Mononuclear cell (primary cell): ENCODE data around the gene IL1RAPL1. TPM values are rescaled to one million over a fixed set of nuclear protein-coding genes. Genes with fewer than 3 reads are reported as not detected.

Source experiments
- H3K27me3 ChIP-seq: 2 replicates; pipeline ENCODE4 v1.6.0; 2011; ENCODE audit warnings: low read length, control low read depth; ENCODE audit not compliant: insufficient read depth
- H3K4me1 ChIP-seq: 2 replicates; pipeline ENCODE4 v1.5.1; 2011; ENCODE audit warnings: mild to moderate bottlenecking, low read length, control low read depth; ENCODE audit not compliant: insufficient read depth
- H3K4me3 ChIP-seq: 2 replicates; pipeline ENCODE4 v1.5.1; 2011; ENCODE audit warnings: mild to moderate bottlenecking, low read length, moderate library complexity
- H3K9me3 ChIP-seq: 2 replicates; pipeline ENCODE4 v1.5.1; 2011; ENCODE audit warnings: low read depth, mild to moderate bottlenecking, control low read depth, low read length
- total RNA-seq: library from RNA; depleted of rRNA; stranded (reverse); fragments of >200 nt; gene quantifications from one replicate; pipeline ENCODE4 v1.2.3, GENCODE V29; 2012

The IL1RAPL1 gene
- total RNA-seq, 1 donor: under 0.01 TPM

DNA sequence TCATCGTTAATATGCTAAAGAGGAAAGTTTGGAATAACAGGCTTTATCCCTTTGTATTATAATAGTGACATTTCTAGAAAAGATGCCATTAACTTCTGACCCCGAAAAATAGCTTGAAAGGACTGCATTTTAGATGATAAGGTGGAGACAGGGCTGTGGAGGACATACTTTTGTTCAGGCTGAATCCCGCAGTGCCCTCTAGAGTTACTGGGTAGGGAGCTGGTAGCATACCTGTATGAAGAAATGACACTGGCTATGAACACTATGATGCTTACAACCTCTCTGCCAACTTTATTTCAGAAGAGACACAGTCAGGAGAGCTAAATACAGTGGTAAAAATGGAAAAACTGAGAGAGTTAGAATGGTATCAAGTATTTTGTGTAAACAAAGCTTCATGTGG is 8.1 kb downstream of the IL1RAPL1 start:
- H3K4me3 ChIP-seq: no peak overlapping the region
- H3K27me3 ChIP-seq: no peaks in the 10 kb centered on the region
- no peaks in the 10 kb centered on the region for H3K9me3 ChIP-seq
- no peaks in the 10 kb centered on the region for H3K4me1 ChIP-seq

DNA sequence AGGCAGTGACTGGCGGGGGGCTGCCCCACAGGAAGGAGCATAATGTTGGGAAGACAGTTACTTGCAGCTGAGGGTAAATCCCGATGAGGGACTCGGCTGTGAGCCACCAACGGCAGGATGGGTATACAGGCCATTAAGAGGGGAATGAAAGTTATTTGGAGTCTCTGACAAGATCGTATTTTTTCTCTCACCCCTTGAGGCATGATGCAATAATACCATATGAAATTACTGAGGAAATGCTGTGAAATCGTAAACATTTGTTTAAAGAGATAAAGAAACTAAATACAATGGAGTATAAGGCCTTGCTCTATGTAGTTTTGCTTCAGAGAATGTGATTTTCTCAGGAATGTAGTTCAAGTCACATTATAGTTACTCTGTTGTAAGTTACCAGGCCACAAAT is 12.7 kb downstream of the IL1RAPL1 start:
- Histone ChIP-seq H3K4me3 (no peak overlapping the region), H3K9me3 (no peaks in the 10 kb centered on the region), H3K4me1 (no peaks in the 10 kb centered on the region), H3K27me3 (no peaks in the 10 kb centered on the region)

DNA sequence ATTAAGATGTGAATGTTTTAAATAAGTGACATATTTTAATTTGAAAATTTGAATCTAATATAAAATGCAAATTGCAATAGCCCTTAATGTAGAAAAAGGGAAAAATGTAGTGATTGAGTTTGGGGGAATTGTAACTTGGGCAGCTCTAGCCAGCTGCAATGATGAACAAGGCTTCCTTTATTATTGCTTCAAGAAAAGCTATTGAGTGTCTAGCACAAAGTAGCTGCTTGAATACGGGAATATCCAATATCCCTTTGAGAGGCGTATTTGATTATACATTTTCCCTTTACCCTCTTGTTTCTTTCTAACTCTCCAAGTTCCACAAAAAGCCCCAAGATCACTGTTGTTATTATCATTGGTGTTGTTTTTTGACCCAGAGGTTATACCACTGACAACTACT is 21.8 kb downstream of the IL1RAPL1 start:
- H3K4me1 ChIP-seq: no peaks in the 10 kb centered on the region
- no peaks in the 10 kb centered on the region for H3K9me3 ChIP-seq
- no peaks in the 10 kb centered on the region for H3K27me3 ChIP-seq
- H3K4me3 ChIP-seq: no peak overlapping the region

DNA sequence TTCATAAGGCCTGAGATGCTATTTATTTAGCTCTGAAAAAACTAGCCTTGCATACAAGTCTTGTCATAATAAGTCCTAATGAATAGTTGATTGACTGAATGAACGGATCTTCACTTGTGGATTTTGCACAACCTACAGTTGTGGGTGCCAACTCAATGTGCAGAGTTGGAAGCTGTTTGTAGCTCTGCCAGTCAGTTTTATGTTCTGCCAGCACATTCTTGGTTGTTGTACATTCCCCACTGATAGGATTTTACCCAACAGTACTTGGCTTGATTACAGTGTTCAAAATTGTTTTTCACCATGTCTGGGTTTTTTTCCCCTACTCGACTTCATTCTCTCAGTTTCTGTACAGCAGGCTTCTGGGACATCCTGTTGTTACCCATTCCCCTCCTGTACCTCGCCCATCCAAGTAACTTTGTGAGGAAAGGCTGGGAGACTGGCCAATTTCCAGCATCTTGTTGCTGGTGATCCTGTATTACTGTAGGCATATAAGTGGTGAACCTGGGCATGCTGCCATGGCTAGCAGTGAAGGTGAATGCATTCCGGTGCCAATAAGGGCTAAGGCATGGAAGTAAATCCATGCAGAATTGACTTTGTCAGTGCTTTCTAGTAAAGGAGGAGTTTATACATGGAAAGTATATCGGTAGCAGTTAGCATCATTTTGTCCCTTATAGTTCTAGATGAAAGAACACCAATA is 22.8 kb downstream of the IL1RAPL1 start:
- Histone ChIP-seq H3K4me1 (no peaks in the 10 kb centered on the region), H3K9me3 (no peaks in the 10 kb centered on the region), H3K4me3 (no peak overlapping the region), H3K27me3 (no peaks in the 10 kb centered on the region)

DNA sequence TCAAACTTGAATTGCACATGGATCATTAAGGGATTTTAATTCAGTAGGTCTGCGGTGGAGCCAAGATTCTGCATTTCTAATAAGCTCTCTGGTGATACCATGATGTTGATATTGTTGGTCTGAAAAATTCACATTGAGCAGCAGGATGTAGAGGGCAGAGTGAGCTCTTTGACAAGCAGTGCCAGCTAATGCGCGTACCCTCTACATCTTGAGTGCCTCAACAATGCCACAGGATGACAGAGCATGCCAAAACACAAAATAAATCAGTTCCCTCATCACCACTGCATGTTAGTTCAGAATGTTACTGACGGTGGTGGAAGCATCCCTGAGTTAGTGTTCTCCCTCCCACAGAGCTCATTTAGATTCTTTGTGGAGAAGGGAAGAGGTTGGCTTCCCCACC is 23.5 kb downstream of the IL1RAPL1 start:
- H3K4me3 ChIP-seq: no peak overlapping the region
- H3K9me3 ChIP-seq: no peaks in the 10 kb centered on the region
- H3K27me3 ChIP-seq: no peaks in the 10 kb centered on the region
- no peaks in the 10 kb centered on the region for H3K4me1 ChIP-seq

- no peak overlapping the region for H3K4me3 ChIP-seq
- no peaks in the 10 kb centered on the region for H3K9me3 ChIP-seq
- no peaks in the 10 kb centered on the region for H3K4me1 ChIP-seq
- no peaks in the 10 kb centered on the region for H3K27me3 ChIP-seq
Measured at GRCh38 chrX:28613558-28613957, 26.3 kb downstream of the IL1RAPL1 start.

DNA sequence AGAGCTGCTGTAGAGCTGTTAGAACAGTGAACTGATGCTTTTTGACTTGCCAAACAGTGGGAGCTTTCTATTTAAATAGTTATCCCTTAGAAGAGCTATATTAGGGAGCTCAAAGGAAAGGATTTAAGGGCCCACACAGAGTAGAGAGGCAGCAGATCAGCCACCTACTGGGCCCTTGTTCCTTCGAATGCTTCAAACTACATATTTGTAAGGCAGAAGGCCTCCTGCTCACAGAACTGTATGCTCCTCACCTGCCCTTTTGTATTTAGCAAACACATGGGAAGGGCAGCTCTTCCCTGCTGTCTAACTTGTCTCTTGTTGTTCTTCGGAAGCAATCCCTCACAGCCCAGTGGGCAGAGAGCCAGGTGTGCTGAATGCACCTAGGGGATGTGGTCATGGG is 38.0 kb downstream of the IL1RAPL1 start:
- no peaks in the 10 kb centered on the region for H3K9me3 ChIP-seq
- no peak overlapping the region for H3K4me3 ChIP-seq
- no peaks in the 10 kb centered on the region for H3K27me3 ChIP-seq
- H3K4me1 ChIP-seq: no peaks in the 10 kb centered on the region

GRCh38 chrX:28626515-28626914 is 39.3 kb downstream of the IL1RAPL1 start:
- Histone ChIP-seq H3K4me3 (no peak overlapping the region), H3K4me1 (no peaks in the 10 kb centered on the region), H3K27me3 (no peaks in the 10 kb centered on the region), H3K9me3 (no peaks in the 10 kb centered on the region)

- Histone ChIP-seq H3K27me3 (no peaks in the 10 kb centered on the region), H3K9me3 (no peaks in the 10 kb centered on the region), H3K4me1 (no peaks in the 10 kb centered on the region), H3K4me3 (no peak overlapping the region)
Measured at GRCh38 chrX:28628120-28628519, 40.9 kb downstream of the IL1RAPL1 start.

DNA sequence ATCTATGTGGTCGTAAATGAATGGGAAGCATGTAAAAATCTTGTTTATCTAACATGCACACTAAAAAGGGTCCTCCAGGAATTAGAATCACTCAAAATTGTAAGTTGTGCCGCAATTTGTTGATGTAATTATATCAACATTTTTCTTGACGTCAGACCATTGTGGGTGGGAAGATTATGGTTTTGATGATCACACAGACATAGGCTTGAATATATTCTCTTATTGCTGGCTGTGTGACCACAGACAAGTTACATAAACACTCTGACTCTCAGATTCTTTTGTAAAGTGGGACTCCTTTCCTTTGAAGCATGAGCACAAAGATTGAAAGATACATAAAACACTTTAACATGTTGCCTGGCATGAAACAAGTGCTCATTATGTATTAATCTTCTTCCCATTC is 51.5 kb downstream of the IL1RAPL1 start:
- no peaks in the 10 kb centered on the region for H3K27me3 ChIP-seq
- H3K9me3 ChIP-seq: no peaks in the 10 kb centered on the region
- H3K4me1 ChIP-seq: no peaks in the 10 kb centered on the region
- H3K4me3 ChIP-seq: no peak overlapping the region

GRCh38 chrX:28639451-28639850 is 52.2 kb downstream of the IL1RAPL1 start:
- H3K4me1 ChIP-seq: no peaks in the 10 kb centered on the region
- H3K4me3 ChIP-seq: no peak overlapping the region
- no peaks in the 10 kb centered on the region for H3K9me3 ChIP-seq
- H3K27me3 ChIP-seq: no peaks in the 10 kb centered on the region

GRCh38 chrX:28649541-28649940 is 62.3 kb downstream of the IL1RAPL1 start:
- no peaks in the 10 kb centered on the region for H3K27me3 ChIP-seq
- H3K9me3 ChIP-seq: no peaks in the 10 kb centered on the region
- H3K4me1 ChIP-seq: no peaks in the 10 kb centered on the region
- H3K4me3 ChIP-seq: no peak overlapping the region

DNA sequence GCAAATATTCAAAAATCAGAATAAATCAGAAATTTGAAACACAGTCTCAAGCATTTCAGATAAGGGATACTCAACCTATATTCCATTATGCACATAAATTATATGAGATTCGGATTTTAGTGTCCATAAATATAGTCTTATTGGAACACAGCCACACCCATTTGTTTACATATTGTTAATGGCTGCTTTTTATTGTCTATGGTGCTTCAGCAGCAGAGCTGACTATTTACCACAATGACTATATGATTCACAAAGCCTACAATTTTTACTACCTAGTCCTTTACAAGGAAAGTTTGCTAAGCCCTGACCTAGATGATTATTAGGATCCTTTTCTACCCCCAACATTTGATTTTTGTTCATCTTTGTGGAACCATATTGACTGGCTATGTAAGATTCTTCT is 63.9 kb downstream of the IL1RAPL1 start:
- Histone ChIP-seq H3K9me3 (no peaks in the 10 kb centered on the region), H3K4me3 (no peak overlapping the region), H3K4me1 (no peaks in the 10 kb centered on the region), H3K27me3 (no peaks in the 10 kb centered on the region)

DNA sequence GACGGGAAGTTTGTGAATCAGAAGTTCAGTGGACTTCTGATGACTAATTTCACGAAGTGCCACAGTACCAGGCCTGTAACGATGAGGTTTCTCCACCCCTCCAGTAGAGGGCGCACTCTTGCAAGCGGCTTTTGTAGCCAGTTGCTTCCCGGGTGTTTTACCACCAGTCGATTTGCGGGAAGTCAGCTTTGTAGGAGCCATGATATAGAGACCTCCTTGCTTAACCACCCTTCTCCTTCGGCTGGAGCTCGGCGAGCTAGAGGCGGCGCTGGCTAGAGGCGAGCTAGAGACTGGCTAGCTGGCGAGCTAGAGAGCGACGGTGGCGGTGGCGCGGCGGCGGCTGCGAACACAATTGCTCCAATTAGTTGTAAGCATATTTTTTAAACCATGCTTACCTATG is 72.0 kb downstream of the IL1RAPL1 start:
- Histone ChIP-seq H3K27me3 (no peaks in the 10 kb centered on the region), H3K9me3 (no peaks in the 10 kb centered on the region), H3K4me1 (no peaks in the 10 kb centered on the region), H3K4me3 (no peak overlapping the region)

GRCh38 chrX:28665778-28666177 is 78.5 kb downstream of the IL1RAPL1 start:
- no peaks in the 10 kb centered on the region for H3K9me3 ChIP-seq

DNA sequence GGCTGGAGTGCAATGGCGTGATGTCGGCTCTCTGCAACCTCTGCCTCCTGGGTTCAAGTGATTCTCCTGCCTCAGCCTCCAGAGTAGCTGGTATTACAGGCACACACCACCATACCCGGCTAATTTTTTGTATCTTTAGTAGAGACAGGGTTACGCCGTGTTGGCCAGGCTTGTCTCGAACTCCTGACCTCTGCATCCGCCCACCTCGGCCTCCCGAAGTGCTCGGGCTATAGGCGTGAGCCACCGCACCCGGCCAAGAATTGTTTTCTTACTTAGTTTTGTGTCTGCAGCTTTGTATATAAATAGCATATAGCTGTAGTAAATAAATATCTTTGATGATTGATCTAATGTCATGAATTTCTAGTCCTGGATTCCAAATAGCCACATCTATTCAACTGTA is 81.1 kb downstream of the IL1RAPL1 start:
- Histone ChIP-seq H3K4me1 (no peaks in the 10 kb centered on the region), H3K4me3 (no peak overlapping the region), H3K27me3 (no peaks in the 10 kb centered on the region), H3K9me3 (no peaks in the 10 kb centered on the region)

More at GRCh38 chrX:28665778-28666177, 78.5 kb downstream of the IL1RAPL1 start:
- H3K4me1 ChIP-seq: no peaks in the 10 kb centered on the region
- no peak overlapping the region for H3K4me3 ChIP-seq
- H3K27me3 ChIP-seq: no peaks in the 10 kb centered on the region
